ENCODE data around the gene PRKACA. TPM values are rescaled to one million over a fixed set of nuclear protein-coding genes. Genes with fewer than 3 reads are reported as not detected.
A peak's percentile ranks its signal among the peaks of the same experiment; 100 is the strongest.

PRKACA gene
- total RNA-seq, 1 experiment from 2014 or later = 57.3 TPM

- no peak overlapping the region for H3K4me3 Mint-ChIP-seq (ENCODE audit: low read depth, unreplicated experiment)
- H3K4me1 Mint-ChIP-seq (ENCODE audit: low read depth, unreplicated experiment) = peaks cover 7% of the 10 kb centered on the region
- CTCF ChIA-PET = interaction anchor here (0.8 kb wide), 1 partner anchor 160 kb away, joined by 3 read pairs; no protein-coding TSS in a partner anchor
- DNase-seq = peak; percentile 45
- H3K27ac Mint-ChIP-seq (ENCODE audit: unreplicated experiment) = no peak overlapping the region
- no TSS peak for BruUV-seq (replicated peaks)
- peaks cover 33% of the 10 kb centered on the region for H3K36me3 Mint-ChIP-seq (ENCODE audit: insufficient read depth, unreplicated experiment)
- H3K27me3 Mint-ChIP-seq (ENCODE audit: unreplicated experiment) = no peaks in the 10 kb centered on the region
- H3K9me3 Mint-ChIP-seq (ENCODE audit: low read depth, unreplicated experiment) = no peaks in the 10 kb centered on the region
- intact Hi-C loops (cut with micrococcal nuclease; ENCODE audit: unreplicated experiment) = no loop called here
- TF ChIP-seq CTCF (IDR thresholded peaks at IDR 0.05; ENCODE audit: unreplicated experiment) = peak; percentile 16
Observed at GRCh38 chr19:14113762-14114414, 3.7 kb downstream of the PRKACA start.

- intact Hi-C loops (cut with micrococcal nuclease; ENCODE audit: unreplicated experiment) = no loop called here
- BruUV-seq (replicated peaks) = no TSS peak
- no peaks in the 10 kb centered on the region for H3K9me3 Mint-ChIP-seq (ENCODE audit: low read depth, unreplicated experiment)
- H3K27me3 Mint-ChIP-seq (ENCODE audit: unreplicated experiment) = no peaks in the 10 kb centered on the region
- peaks cover 26% of the 10 kb centered on the region for H3K36me3 Mint-ChIP-seq (ENCODE audit: insufficient read depth, unreplicated experiment)
- TF ChIP-seq CTCF (IDR thresholded peaks at IDR 0.05; ENCODE audit: unreplicated experiment) = no peak
- no peak overlapping the region for H3K4me3 Mint-ChIP-seq (ENCODE audit: low read depth, unreplicated experiment)
- DNase-seq = no peak
- H3K4me1 Mint-ChIP-seq (ENCODE audit: low read depth, unreplicated experiment) = no peaks in the 10 kb centered on the region
- no peak overlapping the region for H3K27ac Mint-ChIP-seq (ENCODE audit: unreplicated experiment)
- CTCF ChIA-PET = no interaction called here
Observed at GRCh38 chr19:14112809-14113385, 4.7 kb downstream of the PRKACA start.

GRCh38 chr19:14112051-14112808 is 5.3 kb downstream of the PRKACA start:
- no peak for TF ChIP-seq CTCF (IDR thresholded peaks at IDR 0.05; ENCODE audit: unreplicated experiment)
- no peaks in the 10 kb centered on the region for H3K9me3 Mint-ChIP-seq (ENCODE audit: low read depth, unreplicated experiment)
- intact Hi-C loops (cut with micrococcal nuclease; ENCODE audit: unreplicated experiment) = no loop called here
- CTCF ChIA-PET = no interaction called here
- H3K4me1 Mint-ChIP-seq (ENCODE audit: low read depth, unreplicated experiment) = no peaks in the 10 kb centered on the region
- peaks cover 19% of the 10 kb centered on the region for H3K36me3 Mint-ChIP-seq (ENCODE audit: insufficient read depth, unreplicated experiment)
- no peak overlapping the region for H3K4me3 Mint-ChIP-seq (ENCODE audit: low read depth, unreplicated experiment)
- no peak overlapping the region for H3K27ac Mint-ChIP-seq (ENCODE audit: unreplicated experiment)
- no peak for DNase-seq
- BruUV-seq (replicated peaks) = no TSS peak
- H3K27me3 Mint-ChIP-seq (ENCODE audit: unreplicated experiment) = no peaks in the 10 kb centered on the region

GRCh38 chr19:14111486-14111885 is 6.1 kb downstream of the PRKACA start:
- H3K27me3 Mint-ChIP-seq (ENCODE audit: unreplicated experiment) = no peaks in the 10 kb centered on the region
- H3K36me3 Mint-ChIP-seq (ENCODE audit: insufficient read depth, unreplicated experiment) = peaks cover 12% of the 10 kb centered on the region
- no peaks in the 10 kb centered on the region for H3K9me3 Mint-ChIP-seq (ENCODE audit: low read depth, unreplicated experiment)
- DNase-seq = no peak
- intact Hi-C loops (cut with micrococcal nuclease; ENCODE audit: unreplicated experiment) = no loop called here
- BruUV-seq (replicated peaks) = no TSS peak
- H3K4me3 Mint-ChIP-seq (ENCODE audit: low read depth, unreplicated experiment) = no peak overlapping the region
- no peak overlapping the region for H3K27ac Mint-ChIP-seq (ENCODE audit: unreplicated experiment)
- H3K4me1 Mint-ChIP-seq (ENCODE audit: low read depth, unreplicated experiment) = no peaks in the 10 kb centered on the region
- no peak for TF ChIP-seq CTCF (IDR thresholded peaks at IDR 0.05; ENCODE audit: unreplicated experiment)
- CTCF ChIA-PET = no interaction called here
